Keratinocyte (primary cell): ENCODE results near the gene MRTFB. TPM values are rescaled to one million over a fixed set of nuclear protein-coding genes. Genes with fewer than 3 reads are reported as not detected.

Experiments
- DNase-seq: peaks from one replicate; pipeline ENCODE4 v3.0.0-alpha.2; 2011; ENCODE audit warnings: low read depth, missing footprints, low spot score
- FAIRE-seq: peaks from 2 replicates; lab custom pipeline; 2011; peaks lifted over from hg19 to GRCh38; lab: Jason Lieb, UNC
- H2AFZ ChIP-seq: 2 replicates; pipeline ENCODE4 v1.6.0; 2012; ENCODE audit warnings: low read length, control low read depth, inconsistent platforms; ENCODE audit not compliant: control insufficient read depth
- H3K27ac ChIP-seq: 2 replicates; pipeline ENCODE4 v1.5.1; 2011; ENCODE audit warnings: low read length; ENCODE audit not compliant: control insufficient read depth, insufficient read depth
- H3K27me3 ChIP-seq: 3 replicates; pipeline ENCODE4 v1.6.0; 2011; ENCODE audit warnings: low read length; ENCODE audit not compliant: control insufficient read depth, insufficient read depth; ENCODE audit errors: extremely low read depth
- H3K36me3 ChIP-seq, 2 experiments: 2 replicates in 1 of 2; 3 replicates in 1 of 2; pipeline ENCODE4 v1.5.1; 2011; ENCODE audit warnings: low read length in 2 of 2, mild to moderate bottlenecking in 1 of 2; ENCODE audit not compliant: control insufficient read depth in 2 of 2, insufficient read depth in 2 of 2; ENCODE audit errors: extremely low read depth in 1 of 2
- H3K4me1 ChIP-seq: 3 replicates; pipeline ENCODE4 v1.5.1; 2011; ENCODE audit warnings: low read length; ENCODE audit not compliant: control insufficient read depth, insufficient read depth; ENCODE audit errors: extremely low read depth
- H3K4me2 ChIP-seq: 3 replicates; pipeline ENCODE4 v1.6.0; 2011; ENCODE audit warnings: low read depth, low read length; ENCODE audit not compliant: control insufficient read depth, insufficient read depth; ENCODE audit errors: extremely low read depth
- H3K4me3 ChIP-seq, 3 experiments: fragments of 200-600 bp in 1 of 3; sonication (generic) in 1 of 3; 2 replicates in 2 of 3; 3 replicates in 1 of 3; pipeline ENCODE4 v1.5.1; 2011 to 2016; ENCODE audit warnings: low read length in 3 of 3, mild to moderate bottlenecking in 3 of 3, control low read depth in 2 of 3, inconsistent platforms in 1 of 3, low read depth in 1 of 3, mixed read lengths in 1 of 3, mixed run types in 1 of 3, moderate library complexity in 1 of 3; ENCODE audit not compliant: control insufficient read depth in 2 of 3, insufficient read depth in 2 of 3; ENCODE audit errors: extremely low read depth in 1 of 3
- H3K79me2 ChIP-seq: 2 replicates; pipeline ENCODE4 v1.6.0; 2012; ENCODE audit warnings: low read length; ENCODE audit not compliant: control insufficient read depth, insufficient read depth
- H3K9ac ChIP-seq: 3 replicates; pipeline ENCODE4 v1.6.0; 2011; ENCODE audit warnings: low read length; ENCODE audit not compliant: control insufficient read depth, insufficient read depth; ENCODE audit errors: extremely low read depth
- H3K9me1 ChIP-seq: 3 replicates; pipeline ENCODE4 v1.6.0; 2011; ENCODE audit warnings: low read length; ENCODE audit not compliant: control insufficient read depth, insufficient read depth; ENCODE audit errors: extremely low read depth
- H3K9me3 ChIP-seq: 2 replicates; pipeline ENCODE4 v1.5.1; 2012; ENCODE audit warnings: low read depth, low read length; ENCODE audit not compliant: control insufficient read depth
- H4K20me1 ChIP-seq: 3 replicates; pipeline ENCODE4 v1.6.0; 2011; ENCODE audit warnings: low read length; ENCODE audit not compliant: control insufficient read depth, insufficient read depth; ENCODE audit errors: extremely low read depth
- EZH2 ChIP-seq: IDR thresholded peaks from one replicate; pipeline ENCODE4 v1.6.1; 2012; ENCODE audit warnings: inconsistent platforms, mild to moderate bottlenecking, low read length, moderate library complexity
- dilution Hi-C: fragments of 300-500 bp; cut with MboI; formaldehyde crosslinking; loops from one replicate; pipeline ENCODE4 v1.7.0; 2020; ENCODE audit warnings: low sequenced_read_pairs; ENCODE audit not compliant: extremely low pct_ligation_motif_present
- polyA plus RNA-seq, 5 experiments: library from polyadenylated mRNA; depleted of rRNA in 3 of 5; stranded (reverse) in 3 of 5; stranded (forward) in 1 of 5; unstranded in 1 of 5; fragments of >200 nt; gene quantifications; 1 replicate in 1 of 5; 2 replicates in 3 of 5; 3 replicates in 1 of 5; pipeline versions ENCODE4 v1.2.1 to v1.2.3, GENCODE V29; 2011 to 2012; ENCODE audit warnings: missing spikeins in 2 of 5, low read depth in 1 of 5, low replicate concordance in 1 of 5
- TF ChIP-seq, protein P1 (sequence below), 3 experiments: IDR thresholded peaks in 1 of 3; conservative IDR thresholded peaks in 1 of 3; optimal IDR thresholded peaks in 1 of 3; 2 replicates in 2 of 3; 3 replicates in 1 of 3; pipeline versions ENCODE3 to v1.5.1; 2011; ENCODE audit warnings: low read length in 3 of 3, mild to moderate bottlenecking in 3 of 3, moderate library complexity in 2 of 3, control low read depth in 1 of 3, inconsistent platforms in 1 of 3; ENCODE audit not compliant: insufficient read depth in 2 of 3; ENCODE audit errors: extremely low read depth in 1 of 3

MRTFB gene
- polyA plus RNA-seq, 1 donor (not counting 4 experiments of a cell fraction or from before 2014, with no cell fraction given), result 12.1 TPM

DNA sequence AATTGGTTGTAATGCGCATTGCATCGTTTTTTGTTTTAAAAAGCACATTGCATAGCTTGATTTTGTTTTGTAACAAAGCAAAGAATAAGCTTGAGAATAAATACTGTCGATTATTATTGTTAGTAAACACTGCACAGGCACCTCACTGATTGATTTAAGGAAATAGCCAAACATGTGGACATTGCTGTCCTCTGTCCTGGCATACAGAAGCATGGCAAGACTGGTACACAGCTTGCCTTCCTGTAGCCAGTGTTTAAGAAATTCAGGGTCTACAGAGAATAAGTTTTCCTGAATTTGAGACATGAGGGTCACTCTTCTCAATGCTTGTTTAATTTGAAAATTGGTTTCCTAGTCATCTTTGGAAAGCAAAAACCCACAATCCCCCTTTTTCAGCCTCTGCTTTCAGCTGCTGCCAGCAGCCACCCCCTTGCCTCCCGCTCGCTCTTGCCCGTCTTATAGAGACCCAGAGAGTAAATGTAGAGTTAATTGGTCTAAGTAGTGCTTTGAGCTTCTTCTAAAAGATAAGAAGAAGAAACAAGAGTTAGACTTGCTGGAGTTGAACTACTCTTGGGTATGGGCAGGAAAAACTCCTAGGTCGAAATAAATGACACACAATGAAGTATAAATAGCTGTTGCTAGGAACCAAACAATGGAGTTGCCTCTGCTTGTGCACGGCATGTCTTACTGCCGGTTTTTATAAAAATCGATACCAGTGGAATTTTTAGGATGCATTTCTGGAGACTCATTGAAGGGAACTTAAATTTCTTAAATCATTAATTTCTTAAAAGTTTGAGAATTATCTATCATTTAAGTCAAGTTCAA, 116.6 kb downstream of the MRTFB start:
- dilution Hi-C loops, result no loop called here
- TF ChIP-seq EZH2, result no peak
- TF ChIP-seq, protein P1, sequence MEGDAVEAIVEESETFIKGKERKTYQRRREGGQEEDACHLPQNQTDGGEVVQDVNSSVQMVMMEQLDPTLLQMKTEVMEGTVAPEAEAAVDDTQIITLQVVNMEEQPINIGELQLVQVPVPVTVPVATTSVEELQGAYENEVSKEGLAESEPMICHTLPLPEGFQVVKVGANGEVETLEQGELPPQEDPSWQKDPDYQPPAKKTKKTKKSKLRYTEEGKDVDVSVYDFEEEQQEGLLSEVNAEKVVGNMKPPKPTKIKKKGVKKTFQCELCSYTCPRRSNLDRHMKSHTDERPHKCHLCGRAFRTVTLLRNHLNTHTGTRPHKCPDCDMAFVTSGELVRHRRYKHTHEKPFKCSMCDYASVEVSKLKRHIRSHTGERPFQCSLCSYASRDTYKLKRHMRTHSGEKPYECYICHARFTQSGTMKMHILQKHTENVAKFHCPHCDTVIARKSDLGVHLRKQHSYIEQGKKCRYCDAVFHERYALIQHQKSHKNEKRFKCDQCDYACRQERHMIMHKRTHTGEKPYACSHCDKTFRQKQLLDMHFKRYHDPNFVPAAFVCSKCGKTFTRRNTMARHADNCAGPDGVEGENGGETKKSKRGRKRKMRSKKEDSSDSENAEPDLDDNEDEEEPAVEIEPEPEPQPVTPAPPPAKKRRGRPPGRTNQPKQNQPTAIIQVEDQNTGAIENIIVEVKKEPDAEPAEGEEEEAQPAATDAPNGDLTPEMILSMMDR (optimal IDR thresholded peaks at IDR 0.05 in 1 of 3, IDR thresholded peaks at IDR 0.05 in 1 of 3, conservative IDR thresholded peaks at IDR 0.05 in 1 of 3; ENCODE audit: extremely low read depth in 1 of 3, insufficient read depth in 2 of 3, low read length in 3 of 3), result no peak
- Histone ChIP-seq H3K36me3 (no peaks in the 10 kb centered on the region), H3K4me3 (no peak overlapping the region), H3K4me2 (no peak overlapping the region), H3K9me1 (no peaks in the 10 kb centered on the region), H3K4me1 (no peaks in the 10 kb centered on the region), H4K20me1 (no peaks in the 10 kb centered on the region), H2AFZ (no peak overlapping the region), H3K79me2 (no peaks in the 10 kb centered on the region), H3K9me3 (no peaks in the 10 kb centered on the region), H3K9ac (no peak overlapping the region), H3K27ac (no peak overlapping the region), H3K27me3 (no peaks in the 10 kb centered on the region)
- FAIRE-seq, result no peak
- no peak for DNase-seq

DNA sequence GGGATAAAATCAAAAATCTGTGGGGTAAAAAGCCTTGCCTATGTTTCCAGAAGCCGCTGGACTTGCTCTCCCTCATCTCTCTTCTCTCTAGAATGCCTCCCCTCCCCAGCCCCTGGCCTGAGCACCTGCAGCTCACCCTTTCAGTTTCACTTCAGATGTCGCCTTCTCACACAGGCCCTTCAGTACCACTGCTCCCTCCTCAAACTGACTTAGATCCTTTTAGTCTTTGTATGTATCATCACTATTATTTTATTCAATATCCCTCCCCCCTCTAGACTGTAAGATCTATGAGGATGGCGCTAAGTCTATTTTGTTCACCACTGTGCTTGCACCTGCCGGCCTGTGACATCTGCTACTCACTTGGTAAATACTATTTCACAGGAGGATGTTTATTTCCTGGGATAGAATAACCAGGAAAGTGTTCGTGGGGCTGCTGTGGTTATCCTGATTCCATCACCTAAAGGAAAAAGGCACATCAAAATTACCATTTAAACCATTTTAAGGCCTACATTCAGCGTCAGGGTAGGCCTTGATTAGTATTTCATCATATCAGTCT, 122.3 kb downstream of the MRTFB start:
- FAIRE-seq, result no peak
- Histone ChIP-seq H3K27me3 (no peaks in the 10 kb centered on the region), H3K4me2 (no peak overlapping the region), H3K4me3 (no peak overlapping the region), H3K9me1 (no peaks in the 10 kb centered on the region), H2AFZ (no peak overlapping the region), H3K9me3 (no peaks in the 10 kb centered on the region), H3K27ac (no peak overlapping the region), H3K9ac (no peak overlapping the region), H4K20me1 (no peaks in the 10 kb centered on the region), H3K36me3 (no peaks in the 10 kb centered on the region), H3K79me2 (no peaks in the 10 kb centered on the region), H3K4me1 (no peaks in the 10 kb centered on the region)
- DNase-seq, result no peak
- dilution Hi-C loops, result no loop called here
- TF ChIP-seq, protein P1 (optimal IDR thresholded peaks at IDR 0.05 in 1 of 3, IDR thresholded peaks at IDR 0.05 in 1 of 3, conservative IDR thresholded peaks at IDR 0.05 in 1 of 3; ENCODE audit: extremely low read depth in 1 of 3, insufficient read depth in 2 of 3, low read length in 3 of 3), result no peak
- TF ChIP-seq EZH2, result no peak
